Mammary epithelial cell (primary cell): ENCODE data around the gene CBX5.

Experiments
- EZH2 ChIP-seq: IDR thresholded peaks from 2 replicates; pipeline ENCODE4 v1.6.1; 2012; ENCODE audit warnings: low read length, inconsistent platforms, borderline replicate concordance
- TF ChIP-seq, protein P1 (sequence below), 2 donors: IDR thresholded peaks in 1 of 2; conservative IDR thresholded peaks in 1 of 2; 2 replicates each; pipeline ENCODE4 v1.5.1; 2011 to 2012; ENCODE audit warnings: inconsistent platforms in 2 of 2, low read length in 2 of 2, mild to moderate bottlenecking in 2 of 2, control low read depth in 1 of 2, low read depth in 1 of 2; ENCODE audit not compliant: insufficient read depth in 1 of 2; ENCODE audit errors: extremely low read depth in 1 of 2

DNA sequence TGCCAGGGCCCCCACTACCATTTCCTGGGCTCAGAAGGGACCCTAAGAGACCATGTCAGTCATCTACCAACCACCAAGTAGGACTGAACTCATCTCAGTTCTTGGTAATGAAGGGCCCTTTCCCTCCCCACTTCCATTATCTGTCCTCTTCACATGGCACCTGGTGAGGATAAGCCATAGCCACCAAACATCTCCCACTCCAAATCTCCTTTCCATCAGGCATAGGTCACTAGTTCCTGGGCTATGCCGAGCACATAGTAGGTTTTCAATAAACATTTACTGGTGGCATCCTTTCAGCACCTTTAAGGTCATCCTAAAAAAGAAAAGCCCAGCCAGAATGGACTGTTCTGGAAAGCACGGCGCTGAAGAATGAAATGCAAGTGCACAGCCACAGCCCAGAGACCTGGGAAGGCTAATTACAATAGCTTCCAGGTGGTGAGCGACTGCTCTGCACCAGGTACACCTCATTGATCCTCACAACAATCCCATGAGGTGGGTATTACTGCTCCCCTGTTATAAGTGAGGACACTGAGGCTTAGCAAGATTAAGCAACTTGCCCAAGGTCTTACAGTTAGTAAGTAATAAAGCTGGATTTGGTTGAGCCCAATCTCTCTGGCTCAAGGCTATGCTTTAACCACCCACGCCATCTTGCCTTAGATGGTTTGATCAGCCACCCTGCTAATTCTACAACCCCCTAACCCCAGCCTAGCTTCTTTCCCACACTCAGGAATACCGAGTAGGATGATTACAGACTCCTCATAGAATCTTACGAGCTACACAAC is 95.7 kb downstream of the CBX5 start:
- TF ChIP-seq, protein P1, sequence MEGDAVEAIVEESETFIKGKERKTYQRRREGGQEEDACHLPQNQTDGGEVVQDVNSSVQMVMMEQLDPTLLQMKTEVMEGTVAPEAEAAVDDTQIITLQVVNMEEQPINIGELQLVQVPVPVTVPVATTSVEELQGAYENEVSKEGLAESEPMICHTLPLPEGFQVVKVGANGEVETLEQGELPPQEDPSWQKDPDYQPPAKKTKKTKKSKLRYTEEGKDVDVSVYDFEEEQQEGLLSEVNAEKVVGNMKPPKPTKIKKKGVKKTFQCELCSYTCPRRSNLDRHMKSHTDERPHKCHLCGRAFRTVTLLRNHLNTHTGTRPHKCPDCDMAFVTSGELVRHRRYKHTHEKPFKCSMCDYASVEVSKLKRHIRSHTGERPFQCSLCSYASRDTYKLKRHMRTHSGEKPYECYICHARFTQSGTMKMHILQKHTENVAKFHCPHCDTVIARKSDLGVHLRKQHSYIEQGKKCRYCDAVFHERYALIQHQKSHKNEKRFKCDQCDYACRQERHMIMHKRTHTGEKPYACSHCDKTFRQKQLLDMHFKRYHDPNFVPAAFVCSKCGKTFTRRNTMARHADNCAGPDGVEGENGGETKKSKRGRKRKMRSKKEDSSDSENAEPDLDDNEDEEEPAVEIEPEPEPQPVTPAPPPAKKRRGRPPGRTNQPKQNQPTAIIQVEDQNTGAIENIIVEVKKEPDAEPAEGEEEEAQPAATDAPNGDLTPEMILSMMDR (conservative IDR thresholded peaks at IDR 0.05 in 1 of 2, IDR thresholded peaks at IDR 0.05 in 1 of 2; ENCODE audit: extremely low read depth in 1 of 2, insufficient read depth in 1 of 2, low read depth in 1 of 2, low read length in 2 of 2): no peak
- no peak for TF ChIP-seq EZH2
